Measurements from ENCODE around the gene PATJ.

PATJ gene

GRCh38 chr1:62040450-62040849 lies 298.2 kb downstream of the PATJ start:
- Histone ChIP-seq H3K4me3 (replicated peaks; ENCODE audit: insufficient read depth, low read length) (no peak overlapping the region), H3K27ac (replicated peaks) (no peak overlapping the region), H3K27me3 (ENCODE audit: insufficient read depth, poor library complexity, severe bottlenecking) (no peaks in the 10 kb centered on the region)
- DNase-seq (ENCODE audit: low read depth in 1 of 2, low spot score in 1 of 2), result no peak
- TF ChIP-seq, protein P1, sequence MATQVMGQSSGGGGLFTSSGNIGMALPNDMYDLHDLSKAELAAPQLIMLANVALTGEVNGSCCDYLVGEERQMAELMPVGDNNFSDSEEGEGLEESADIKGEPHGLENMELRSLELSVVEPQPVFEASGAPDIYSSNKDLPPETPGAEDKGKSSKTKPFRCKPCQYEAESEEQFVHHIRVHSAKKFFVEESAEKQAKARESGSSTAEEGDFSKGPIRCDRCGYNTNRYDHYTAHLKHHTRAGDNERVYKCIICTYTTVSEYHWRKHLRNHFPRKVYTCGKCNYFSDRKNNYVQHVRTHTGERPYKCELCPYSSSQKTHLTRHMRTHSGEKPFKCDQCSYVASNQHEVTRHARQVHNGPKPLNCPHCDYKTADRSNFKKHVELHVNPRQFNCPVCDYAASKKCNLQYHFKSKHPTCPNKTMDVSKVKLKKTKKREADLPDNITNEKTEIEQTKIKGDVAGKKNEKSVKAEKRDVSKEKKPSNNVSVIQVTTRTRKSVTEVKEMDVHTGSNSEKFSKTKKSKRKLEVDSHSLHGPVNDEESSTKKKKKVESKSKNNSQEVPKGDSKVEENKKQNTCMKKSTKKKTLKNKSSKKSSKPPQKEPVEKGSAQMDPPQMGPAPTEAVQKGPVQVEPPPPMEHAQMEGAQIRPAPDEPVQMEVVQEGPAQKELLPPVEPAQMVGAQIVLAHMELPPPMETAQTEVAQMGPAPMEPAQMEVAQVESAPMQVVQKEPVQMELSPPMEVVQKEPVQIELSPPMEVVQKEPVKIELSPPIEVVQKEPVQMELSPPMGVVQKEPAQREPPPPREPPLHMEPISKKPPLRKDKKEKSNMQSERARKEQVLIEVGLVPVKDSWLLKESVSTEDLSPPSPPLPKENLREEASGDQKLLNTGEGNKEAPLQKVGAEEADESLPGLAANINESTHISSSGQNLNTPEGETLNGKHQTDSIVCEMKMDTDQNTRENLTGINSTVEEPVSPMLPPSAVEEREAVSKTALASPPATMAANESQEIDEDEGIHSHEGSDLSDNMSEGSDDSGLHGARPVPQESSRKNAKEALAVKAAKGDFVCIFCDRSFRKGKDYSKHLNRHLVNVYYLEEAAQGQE (IDR thresholded peaks at IDR 0.05; ENCODE audit: insufficient replicate concordance, low read depth), result no peak
- TF ChIP-seq, protein P2, sequence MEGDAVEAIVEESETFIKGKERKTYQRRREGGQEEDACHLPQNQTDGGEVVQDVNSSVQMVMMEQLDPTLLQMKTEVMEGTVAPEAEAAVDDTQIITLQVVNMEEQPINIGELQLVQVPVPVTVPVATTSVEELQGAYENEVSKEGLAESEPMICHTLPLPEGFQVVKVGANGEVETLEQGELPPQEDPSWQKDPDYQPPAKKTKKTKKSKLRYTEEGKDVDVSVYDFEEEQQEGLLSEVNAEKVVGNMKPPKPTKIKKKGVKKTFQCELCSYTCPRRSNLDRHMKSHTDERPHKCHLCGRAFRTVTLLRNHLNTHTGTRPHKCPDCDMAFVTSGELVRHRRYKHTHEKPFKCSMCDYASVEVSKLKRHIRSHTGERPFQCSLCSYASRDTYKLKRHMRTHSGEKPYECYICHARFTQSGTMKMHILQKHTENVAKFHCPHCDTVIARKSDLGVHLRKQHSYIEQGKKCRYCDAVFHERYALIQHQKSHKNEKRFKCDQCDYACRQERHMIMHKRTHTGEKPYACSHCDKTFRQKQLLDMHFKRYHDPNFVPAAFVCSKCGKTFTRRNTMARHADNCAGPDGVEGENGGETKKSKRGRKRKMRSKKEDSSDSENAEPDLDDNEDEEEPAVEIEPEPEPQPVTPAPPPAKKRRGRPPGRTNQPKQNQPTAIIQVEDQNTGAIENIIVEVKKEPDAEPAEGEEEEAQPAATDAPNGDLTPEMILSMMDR (IDR thresholded peaks at IDR 0.05; ENCODE audit: insufficient read depth, low read length), result no peak
- TF ChIP-seq POLR2AphosphoS5 (IDR thresholded peaks at IDR 0.05; ENCODE audit: low read depth), result no peak
- TF ChIP-seq SPI1 (IDR thresholded peaks at IDR 0.05; ENCODE audit: borderline replicate concordance, low read depth), result no peak
- no peak for TF ChIP-seq GABPA (IDR thresholded peaks at IDR 0.05; ENCODE audit: low read depth)

DNA sequence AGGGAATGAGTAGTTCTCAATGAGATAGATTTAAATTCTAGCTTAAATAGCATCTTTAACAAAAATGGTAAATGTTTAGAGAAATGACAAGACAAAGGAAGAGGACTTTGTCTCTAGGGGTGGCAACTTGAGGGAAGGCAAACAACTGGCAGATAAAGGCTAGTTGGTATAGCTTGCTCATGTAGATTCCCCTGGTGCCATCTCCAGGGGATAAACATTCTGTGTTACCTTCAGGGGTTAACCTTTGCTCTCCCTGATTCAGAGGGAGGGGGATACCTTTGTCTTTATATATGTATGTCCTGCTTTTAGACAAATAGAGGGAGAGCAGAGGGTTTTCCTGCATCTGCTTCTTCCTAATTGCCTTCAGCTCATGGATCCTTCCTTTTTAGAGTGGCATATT lies 298.7 kb downstream of the PATJ start:
- TF ChIP-seq, protein P1 (IDR thresholded peaks at IDR 0.05; ENCODE audit: insufficient replicate concordance, low read depth), result no peak
- no peak for TF ChIP-seq POLR2AphosphoS5 (IDR thresholded peaks at IDR 0.05; ENCODE audit: low read depth)
- no peak for TF ChIP-seq GABPA (IDR thresholded peaks at IDR 0.05; ENCODE audit: low read depth)
- TF ChIP-seq SPI1 (IDR thresholded peaks at IDR 0.05; ENCODE audit: borderline replicate concordance, low read depth), result no peak
- TF ChIP-seq, protein P2 (IDR thresholded peaks at IDR 0.05; ENCODE audit: insufficient read depth, low read length), result no peak
- Histone ChIP-seq H3K27me3 (ENCODE audit: insufficient read depth, poor library complexity, severe bottlenecking) (no peaks in the 10 kb centered on the region), H3K27ac (replicated peaks) (no peak overlapping the region), H3K4me3 (replicated peaks; ENCODE audit: insufficient read depth, low read length) (no peak overlapping the region)
- no peak for DNase-seq (ENCODE audit: low read depth in 1 of 2, low spot score in 1 of 2)

GRCh38 chr1:62043154-62043553 lies 300.9 kb downstream of the PATJ start:
- TF ChIP-seq, protein P2 (IDR thresholded peaks at IDR 0.05; ENCODE audit: insufficient read depth, low read length), result no peak
- TF ChIP-seq POLR2AphosphoS5 (IDR thresholded peaks at IDR 0.05; ENCODE audit: low read depth) (no peak), GABPA (IDR thresholded peaks at IDR 0.05; ENCODE audit: low read depth) (no peak), SPI1 (IDR thresholded peaks at IDR 0.05; ENCODE audit: borderline replicate concordance, low read depth) (no peak)
- TF ChIP-seq, protein P1 (IDR thresholded peaks at IDR 0.05; ENCODE audit: insufficient replicate concordance, low read depth), result no peak
- no peak for DNase-seq (ENCODE audit: low read depth in 1 of 2, low spot score in 1 of 2)
- no peaks in the 10 kb centered on the region for H3K27me3 ChIP-seq (ENCODE audit: insufficient read depth, poor library complexity, severe bottlenecking)
- H3K4me3 ChIP-seq (replicated peaks; ENCODE audit: insufficient read depth, low read length), result no peak overlapping the region
- H3K27ac ChIP-seq (replicated peaks), result no peak overlapping the region

Data from HL-60 (cell line).